ENCODE measurements around the gene DOCK10. TPM values are rescaled to one million over a fixed set of nuclear protein-coding genes. Genes with fewer than 3 reads are reported as not detected.

Gene DOCK10
- total RNA-seq, 4 donors from 2014 or later, result 3.8 to 33.2 (median 12.3) TPM

DNA sequence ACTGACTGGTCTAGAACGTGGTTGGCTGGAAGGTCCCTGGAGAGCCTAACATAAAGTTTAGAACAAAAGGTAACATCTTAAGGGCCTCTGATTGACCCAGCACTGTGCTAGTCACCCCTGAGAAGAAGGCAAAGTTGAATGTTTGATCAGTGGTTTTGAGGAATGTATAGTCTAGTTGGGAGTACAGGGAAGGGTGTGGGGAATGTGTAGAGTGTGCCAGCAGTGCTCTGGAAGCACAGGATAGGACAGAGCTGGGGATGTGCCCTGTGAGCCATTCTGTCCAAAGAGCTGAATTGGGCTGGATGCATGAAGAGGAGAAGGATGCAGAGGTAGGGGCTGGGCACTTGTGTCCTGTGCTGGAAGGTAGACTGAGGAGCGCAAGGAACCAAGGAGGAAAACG lies 41.0 kb upstream of the DOCK10 start:
- intact Hi-C loops (cut with DNase I; ENCODE audit: low total_unique reads), result no loop called here
- Histone ChIP-seq H3K4me3 (no peak overlapping the region), H3K27ac (no peak overlapping the region), H3K36me3 (no peaks in the 10 kb centered on the region), H3K9me3 (no peaks in the 10 kb centered on the region), H3K27me3 (no peaks in the 10 kb centered on the region), H3K4me1 (no peaks in the 10 kb centered on the region)
- TF ChIP-seq, protein P1, sequence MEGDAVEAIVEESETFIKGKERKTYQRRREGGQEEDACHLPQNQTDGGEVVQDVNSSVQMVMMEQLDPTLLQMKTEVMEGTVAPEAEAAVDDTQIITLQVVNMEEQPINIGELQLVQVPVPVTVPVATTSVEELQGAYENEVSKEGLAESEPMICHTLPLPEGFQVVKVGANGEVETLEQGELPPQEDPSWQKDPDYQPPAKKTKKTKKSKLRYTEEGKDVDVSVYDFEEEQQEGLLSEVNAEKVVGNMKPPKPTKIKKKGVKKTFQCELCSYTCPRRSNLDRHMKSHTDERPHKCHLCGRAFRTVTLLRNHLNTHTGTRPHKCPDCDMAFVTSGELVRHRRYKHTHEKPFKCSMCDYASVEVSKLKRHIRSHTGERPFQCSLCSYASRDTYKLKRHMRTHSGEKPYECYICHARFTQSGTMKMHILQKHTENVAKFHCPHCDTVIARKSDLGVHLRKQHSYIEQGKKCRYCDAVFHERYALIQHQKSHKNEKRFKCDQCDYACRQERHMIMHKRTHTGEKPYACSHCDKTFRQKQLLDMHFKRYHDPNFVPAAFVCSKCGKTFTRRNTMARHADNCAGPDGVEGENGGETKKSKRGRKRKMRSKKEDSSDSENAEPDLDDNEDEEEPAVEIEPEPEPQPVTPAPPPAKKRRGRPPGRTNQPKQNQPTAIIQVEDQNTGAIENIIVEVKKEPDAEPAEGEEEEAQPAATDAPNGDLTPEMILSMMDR (IDR thresholded peaks at IDR 0.05), result no peak
- no peak for TF ChIP-seq POLR2A (IDR thresholded peaks at IDR 0.05)
- DNase-seq, result no peak

GRCh38 chr2:225076125-225076524 lies 33.9 kb upstream of the DOCK10 start:
- Histone ChIP-seq H3K27ac (no peak overlapping the region), H3K36me3 (no peaks in the 10 kb centered on the region), H3K27me3 (no peaks in the 10 kb centered on the region), H3K4me1 (no peaks in the 10 kb centered on the region), H3K9me3 (no peaks in the 10 kb centered on the region), H3K4me3 (no peak overlapping the region)
- TF ChIP-seq POLR2A (IDR thresholded peaks at IDR 0.05), result no peak
- TF ChIP-seq, protein P1 (IDR thresholded peaks at IDR 0.05), result no peak
- DNase-seq, result no peak
- intact Hi-C loops (cut with DNase I; ENCODE audit: low total_unique reads), result no loop called here

GRCh38 chr2:225074919-225075681 lies 32.8 kb upstream of the DOCK10 start:
- no peak overlapping the region for H3K4me3 ChIP-seq
- no peaks in the 10 kb centered on the region for H3K4me1 ChIP-seq
- no peak for DNase-seq
- no peaks in the 10 kb centered on the region for H3K36me3 ChIP-seq
- no peaks in the 10 kb centered on the region for H3K27me3 ChIP-seq
- no peak overlapping the region for H3K27ac ChIP-seq
- H3K9me3 ChIP-seq, result no peaks in the 10 kb centered on the region
- TF ChIP-seq, protein P1 (IDR thresholded peaks at IDR 0.05), result no peak
- no peak for TF ChIP-seq POLR2A (IDR thresholded peaks at IDR 0.05)
- intact Hi-C loops (cut with DNase I; ENCODE audit: low total_unique reads), result no loop called here

DNA sequence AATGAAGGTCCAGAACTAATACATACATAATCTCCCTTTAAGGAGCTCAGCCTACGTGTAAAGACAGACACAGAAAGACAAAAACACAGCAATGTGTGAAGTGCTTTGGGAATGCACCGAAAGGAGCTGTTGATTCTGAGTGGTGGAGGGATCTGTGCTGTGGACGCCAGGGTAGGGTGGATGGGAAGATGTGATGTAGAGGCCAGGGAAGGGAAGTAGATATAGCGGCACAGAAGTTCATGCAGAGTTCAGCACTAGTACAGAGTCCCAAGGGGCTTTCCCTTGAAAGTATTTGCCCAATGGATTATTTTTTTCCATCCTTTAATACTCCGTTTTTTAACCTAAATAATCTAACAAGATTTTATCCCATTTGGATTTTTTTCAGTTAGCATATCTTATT lies 32.1 kb upstream of the DOCK10 start:
- Histone ChIP-seq H3K4me1 (no peaks in the 10 kb centered on the region), H3K27ac (no peak overlapping the region), H3K27me3 (no peaks in the 10 kb centered on the region), H3K9me3 (no peaks in the 10 kb centered on the region), H3K36me3 (no peaks in the 10 kb centered on the region), H3K4me3 (no peak overlapping the region)
- intact Hi-C loops (cut with DNase I; ENCODE audit: low total_unique reads), result no loop called here
- no peak for DNase-seq
- TF ChIP-seq POLR2A (IDR thresholded peaks at IDR 0.05), result no peak
- TF ChIP-seq, protein P1 (IDR thresholded peaks at IDR 0.05), result no peak

- TF ChIP-seq, protein P1 (IDR thresholded peaks at IDR 0.05), result no peak
- no peak for TF ChIP-seq POLR2A (IDR thresholded peaks at IDR 0.05)
- intact Hi-C loops (cut with DNase I; ENCODE audit: low total_unique reads), result no loop called here
- Histone ChIP-seq H3K27me3 (no peaks in the 10 kb centered on the region), H3K36me3 (no peaks in the 10 kb centered on the region), H3K27ac (no peak overlapping the region), H3K9me3 (no peaks in the 10 kb centered on the region), H3K4me1 (no peaks in the 10 kb centered on the region), H3K4me3 (no peak overlapping the region)
- no peak for DNase-seq
Measured at GRCh38 chr2:225073198-225073597, 30.9 kb upstream of the DOCK10 start.

All from uterus (tissue), 4 donors.